Heart left ventricle (tissue), 16 donors: ENCODE results near the gene PIP5K1C. TPM values are rescaled to one million over a fixed set of nuclear protein-coding genes. Genes with fewer than 3 reads are reported as not detected.

Experiments used
- ATAC-seq, 4 donors: fragments of 200-7000 bp; cut with Tn5 transposase; one replicate each; pipeline ENCODE4 v1.9.1; 2020 to 2022; ENCODE audit warnings: moderate library complexity in 4 of 4, mild to moderate bottlenecking in 3 of 4, moderate number of reproducible peaks in 1 of 4
- DNase-seq, 5 donors: peaks; one replicate each; pipeline ENCODE4 v3.0.0-alpha.2; 2020
- H3K27ac ChIP-seq, 12 donors: fragments of 200-600 bp; sonication (generic) in 4 of 12; one replicate each; pipeline versions ENCODE4 v1.5.0 to v1.8.0; 2016 to 2022; ENCODE audit warnings: mild to moderate bottlenecking in 2 of 12
- H3K27me3 ChIP-seq, 9 donors: fragments of 200-600 bp; sonication (generic) in 2 of 9; one replicate each; pipeline versions ENCODE4 v1.5.1 to v1.8.0; 2016 to 2022; ENCODE audit warnings: mild to moderate bottlenecking in 3 of 9
- H3K36me3 ChIP-seq, 9 donors: fragments of 200-600 bp; sonication (generic) in 2 of 9; one replicate each; pipeline versions ENCODE4 v1.5.0 to v1.8.0; 2018 to 2022; ENCODE audit warnings: mild to moderate bottlenecking in 2 of 9
- H3K4me1 ChIP-seq, 12 donors: fragments of 200-600 bp; sonication (generic) in 4 of 12; one replicate each; pipeline versions ENCODE4 v1.5.0 to v1.8.0; 2016 to 2022; ENCODE audit warnings: mild to moderate bottlenecking in 3 of 12
- H3K4me3 ChIP-seq, 12 donors: fragments of 200-600 bp; sonication (generic) in 4 of 12; one replicate each; pipeline versions ENCODE4 v1.5.0 to v1.8.0; 2017 to 2022; ENCODE audit warnings: mild to moderate bottlenecking in 9 of 12, moderate library complexity in 4 of 12
- H3K9me3 ChIP-seq, 12 donors: fragments of 200-600 bp; sonication (generic) in 4 of 12; one replicate each; pipeline versions ENCODE4 v1.5.0 to v1.8.0; 2016 to 2022; ENCODE audit warnings: mild to moderate bottlenecking in 1 of 12
- CTCF ChIP-seq, 12 donors: fragments of 200-600 bp; sonication (generic) in 4 of 12; IDR thresholded peaks; one replicate each; pipeline versions ENCODE4 v1.5.0 to v1.8.0; 2018 to 2022; ENCODE audit warnings: antibody characterized with exemption in 12 of 12, mild to moderate bottlenecking in 5 of 12
- POLR2A ChIP-seq, 2 donors: fragments of 450-650 bp; IDR thresholded peaks; one replicate each; pipeline ENCODE4 v1.6.1; 2017; ENCODE audit warnings: antibody characterized with exemption in 2 of 2, mild to moderate bottlenecking in 2 of 2, moderate library complexity in 2 of 2
- WGBS, 4 donors: extraction: QIAGEN DNeasy Blood & Tissue Kit in 2 of 4; methylation state at CpG; one replicate each; pipeline versions ENCODE4 v1.1.5 to v1.1.7; 2013 to 2018; 5-methylcytosine and 5-hydroxymethylcytosine counted together
- intact Hi-C, 10 donors: fragments of 100-400 bp; cut with DNase I; formaldehyde crosslinking; loops; one replicate each; pipeline versions ENCODE4 v1.11.1 to v1.14.2; 2022
- polyA plus RNA-seq, 2 donors: library from polyadenylated mRNA; stranded (reverse); fragments of 200-250 nt; gene quantifications; one replicate each; pipeline ENCODE4 v1.2.3, GENCODE V29; 2013
- total RNA-seq, 9 donors: library from RNA; depleted of rRNA in 2 of 9; stranded (reverse); fragments of >200 nt in 2 of 9; fragmentation: NEBNext Ultra II Directional in 3 of 9; extraction: Animal tissue kit (Norgen Biotek cat#: 25700) in 3 of 9; gene quantifications; one replicate each; pipeline versions ENCODE4 v1.1.0 to v1.2.4, GENCODE V29; 2016 to 2023
- donor health status: ischemic (EF 13 %, LVEDD 7.1; RV severe dilation, severe dysfunction).
- donor health status: healthy with polysubstance abuse.
- donor health status: DM: no; HTN: yes; CAD: no.
- donor health status: DM: no; HTN: no; CAD: no.
- donor health status: ischemic (EF 25% LVEDD 6.9; RV normal size, moderate dysfunction).
- donor health status: ischemic (EF 25% LVEDD 5.7; RV mildly dilated, moderate dysfunction).
- donor health status: healthy.
- donor health status: DM: yes; HTN: yes; CAD: no.
- donor health status: ischemic (EF 35%, LVEDD 5.7; RV mildly dilated, moderate dysfunction).
- donor health status: nonischemic (EF 11% LVEDD 7.7; RV severe dilation, severe dysfunction).
- donor health status: DM: yes; HTN: yes; CAD: no.
- donor health status: PGD.
- donor health status: ischemic (EF 29% LVEDD 5.4; RV normal size, mild dysfunction).
- donor health status: nonischemic (EF 23%, LVEDD 6.1; RV moderate dilation, normal function).

The PIP5K1C gene
- total and polyA plus RNA-seq, 11 donors = 23.9 to 56.6 (median 36.3) TPM

- Histone ChIP-seq H3K36me3 (peaks cover 2 to 94% (median 73%) of the 10 kb centered on the region in 9 donors), H3K27me3 (no peaks in the 10 kb centered on the region), H3K27ac (no peak overlapping the region), H3K4me1 (peaks cover 0 to 10% (median 0%) of the 10 kb centered on the region in 12 donors), H3K4me3 (no peak overlapping the region), H3K9me3 (no peaks in the 10 kb centered on the region)
- DNase-seq (no peak), ATAC-seq (peak in 1 of 4 donors; percentile 3)
- 81 to 94% (median 90%) methylated on average over 10 to 28 of the region's 28 CpGs for WGBS, 4 donors
- TF ChIP-seq POLR2A (IDR thresholded peaks at IDR 0.05) = no peak
- TF ChIP-seq CTCF (IDR thresholded peaks at IDR 0.05) = no peak
- intact Hi-C loops = no loop called here
These were observed 56.5 kb downstream of the PIP5K1C start for GRCh38 chr19:3643674-3644313.

- no peaks in the 10 kb centered on the region for H3K9me3 ChIP-seq
- 86 to 90% (median 89%) methylated on average over 28 to 36 of the region's 36 CpGs for WGBS, 4 donors
- no peak overlapping the region for H3K27ac ChIP-seq
- peaks cover 2 to 94% (median 75%) of the 10 kb centered on the region in 9 donors for H3K36me3 ChIP-seq
- DNase-seq (no peak), ATAC-seq (peak in 1 of 4 donors; percentile 2)
- H3K4me3 ChIP-seq = no peak overlapping the region
- H3K27me3 ChIP-seq = no peaks in the 10 kb centered on the region
- intact Hi-C loops = no loop called here
- TF ChIP-seq POLR2A (IDR thresholded peaks at IDR 0.05) = no peak
- no peak for TF ChIP-seq CTCF (IDR thresholded peaks at IDR 0.05)
- peaks cover 0 to 10% (median 0%) of the 10 kb centered on the region in 12 donors for H3K4me1 ChIP-seq
These were observed 57.1 kb downstream of the PIP5K1C start for GRCh38 chr19:3642987-3643673.

GRCh38 chr19:3642296-3642695 lies 58.0 kb downstream of the PIP5K1C start:
- Histone ChIP-seq H3K4me1 (peaks cover 0 to 10% (median 0%) of the 10 kb centered on the region in 12 donors), H3K27ac (no peak overlapping the region), H3K36me3 (peaks cover 2 to 97% (median 74%) of the 10 kb centered on the region in 9 donors), H3K4me3 (no peak overlapping the region), H3K9me3 (no peaks in the 10 kb centered on the region), H3K27me3 (no peaks in the 10 kb centered on the region)
- DNase-seq = no peak
- TF ChIP-seq CTCF (IDR thresholded peaks at IDR 0.05) = no peak
- no peak for TF ChIP-seq POLR2A (IDR thresholded peaks at IDR 0.05)
- ATAC-seq = no peak
- intact Hi-C loops = no loop called here
- 93 to 96% (median 93%) methylated on average over 17 of the region's 17 CpGs for WGBS, 4 donors

GRCh38 chr19:3641515-3642269 lies 58.6 kb downstream of the PIP5K1C start:
- no peak overlapping the region for H3K27ac ChIP-seq
- WGBS, 4 donors = 93 to 96% (median 95%) methylated on average over 15 to 28 of the region's 28 CpGs
- no peak overlapping the region for H3K4me3 ChIP-seq
- DNase-seq (no peak), ATAC-seq (no peak)
- no peaks in the 10 kb centered on the region for H3K27me3 ChIP-seq
- H3K4me1 ChIP-seq = peaks cover 0 to 10% (median 0%) of the 10 kb centered on the region in 12 donors
- H3K36me3 ChIP-seq = peaks cover 2 to 100% (median 80%) of the 10 kb centered on the region in 9 donors
- H3K9me3 ChIP-seq = no peaks in the 10 kb centered on the region
- intact Hi-C loops = no loop called here
- no peak for TF ChIP-seq CTCF (IDR thresholded peaks at IDR 0.05)
- TF ChIP-seq POLR2A (IDR thresholded peaks at IDR 0.05) = no peak
